Activated naive CD4-positive, alpha-beta T cell treated with anti-CD3 and anti-CD28 coated beads, Interleukin-2, amount 50 U/mL, for 24 hours (primary cell): ENCODE data around the gene TRIM25.

ENCODE experiments used
- H3K27ac Mint-ChIP-seq: one replicate; pipeline ENCODE4 v1.8.0; 2021; ENCODE audit warnings: mild to moderate bottlenecking, mixed read lengths
- H3K27me3 Mint-ChIP-seq: one replicate; pipeline ENCODE4 v1.8.0; 2021; ENCODE audit warnings: mixed read lengths
- H3K36me3 Mint-ChIP-seq: one replicate; pipeline ENCODE4 v1.8.0; 2021; ENCODE audit warnings: mixed read lengths
- H3K4me1 Mint-ChIP-seq: one replicate; pipeline ENCODE4 v1.8.0; 2021; ENCODE audit warnings: mixed read lengths
- H3K4me3 Mint-ChIP-seq: one replicate; pipeline ENCODE4 v1.8.0; 2021; ENCODE audit warnings: mild to moderate bottlenecking, mixed read lengths
- H3K9me3 Mint-ChIP-seq: one replicate; pipeline ENCODE4 v1.8.0; 2021; ENCODE audit warnings: mixed read lengths

TRIM25 gene

DNA sequence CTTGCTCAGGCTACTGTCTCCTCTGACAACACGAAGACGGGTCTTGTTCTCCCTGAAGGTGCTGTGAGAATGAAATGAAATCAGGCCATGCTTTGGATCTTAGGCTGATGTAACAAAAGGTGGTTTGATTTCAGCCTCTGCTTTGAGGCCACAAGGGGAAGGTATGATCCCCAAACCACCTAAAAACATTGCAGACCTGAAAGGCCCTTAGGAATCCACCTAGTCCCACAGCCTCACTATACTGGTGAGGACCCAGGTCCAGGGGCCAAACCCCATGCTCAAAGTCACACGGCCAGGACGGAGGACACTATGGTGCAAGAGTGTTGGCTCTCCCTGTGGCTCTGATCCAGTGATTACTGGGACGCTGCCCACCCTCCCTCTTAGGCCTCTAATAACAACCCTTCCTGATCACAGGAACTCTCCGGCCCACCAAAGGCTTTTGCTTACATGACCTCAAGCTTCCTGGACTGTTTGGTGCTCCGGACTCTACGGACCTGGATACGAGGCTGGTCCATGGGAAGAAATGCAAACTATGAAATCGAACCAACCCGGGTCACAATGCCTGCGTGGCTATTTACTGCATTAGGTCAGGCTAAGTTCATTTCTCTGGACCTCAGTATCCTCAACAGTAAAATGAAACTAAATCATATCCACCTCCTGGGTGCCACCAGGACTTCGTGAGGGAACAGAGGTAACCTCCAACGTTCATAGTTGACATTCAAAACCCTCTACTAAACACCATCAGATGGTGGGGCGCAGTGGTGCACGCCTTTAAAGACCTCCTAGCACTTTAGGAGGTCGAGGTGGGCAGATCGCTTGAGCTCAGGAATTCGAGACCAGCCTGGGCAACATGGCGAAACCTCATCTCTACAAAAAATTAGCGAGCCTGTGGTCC is 1.5 kb downstream of the TRIM25 start:
- H3K27me3 Mint-ChIP-seq = no peaks in the 10 kb centered on the region
- H3K27ac Mint-ChIP-seq = peak overlapping the region; percentile 86
- no peaks in the 10 kb centered on the region for H3K9me3 Mint-ChIP-seq
- H3K4me3 Mint-ChIP-seq = peak overlapping the region; percentile 94
- H3K36me3 Mint-ChIP-seq = peaks cover 15% of the 10 kb centered on the region
- H3K4me1 Mint-ChIP-seq = peaks cover 73% of the 10 kb centered on the region

DNA sequence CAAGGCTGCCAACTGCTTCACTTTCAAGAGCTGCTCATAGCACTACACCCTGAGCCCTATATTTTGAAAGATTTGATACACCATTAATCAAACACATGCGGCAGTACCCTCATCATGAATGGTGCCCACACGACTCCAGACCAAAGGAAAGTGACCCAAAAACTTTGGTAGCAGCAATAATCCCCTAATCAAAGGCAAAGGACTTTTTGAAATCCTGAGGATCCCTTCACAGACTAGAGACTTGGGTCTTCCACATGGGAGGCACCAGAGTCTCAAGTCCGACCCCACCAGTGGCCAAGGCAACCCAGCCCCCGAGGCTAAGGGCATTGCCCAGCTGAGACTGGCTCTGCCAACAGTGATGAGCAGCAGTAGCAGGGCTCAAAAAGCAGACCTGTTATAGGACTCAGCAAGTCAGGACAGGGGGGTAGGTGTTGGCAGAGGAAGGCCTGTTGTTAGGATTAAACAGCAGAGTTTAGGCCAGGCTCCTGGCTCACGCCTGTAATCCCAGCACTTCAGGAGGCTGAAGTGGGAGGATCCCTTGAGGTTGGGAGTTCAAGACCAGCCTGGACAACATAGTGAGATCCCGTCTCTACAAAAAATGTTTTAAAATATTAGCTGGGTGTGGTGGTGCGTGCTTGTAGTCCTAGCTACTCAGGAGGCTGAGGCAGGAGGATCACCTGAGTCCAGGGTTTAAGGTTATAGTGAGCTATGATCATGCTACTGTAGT is 3.2 kb downstream of the TRIM25 start:
- H3K9me3 Mint-ChIP-seq = no peaks in the 10 kb centered on the region
- H3K27ac Mint-ChIP-seq = peak overlapping the region; percentile 59
- peaks cover 24% of the 10 kb centered on the region for H3K36me3 Mint-ChIP-seq

DNA sequence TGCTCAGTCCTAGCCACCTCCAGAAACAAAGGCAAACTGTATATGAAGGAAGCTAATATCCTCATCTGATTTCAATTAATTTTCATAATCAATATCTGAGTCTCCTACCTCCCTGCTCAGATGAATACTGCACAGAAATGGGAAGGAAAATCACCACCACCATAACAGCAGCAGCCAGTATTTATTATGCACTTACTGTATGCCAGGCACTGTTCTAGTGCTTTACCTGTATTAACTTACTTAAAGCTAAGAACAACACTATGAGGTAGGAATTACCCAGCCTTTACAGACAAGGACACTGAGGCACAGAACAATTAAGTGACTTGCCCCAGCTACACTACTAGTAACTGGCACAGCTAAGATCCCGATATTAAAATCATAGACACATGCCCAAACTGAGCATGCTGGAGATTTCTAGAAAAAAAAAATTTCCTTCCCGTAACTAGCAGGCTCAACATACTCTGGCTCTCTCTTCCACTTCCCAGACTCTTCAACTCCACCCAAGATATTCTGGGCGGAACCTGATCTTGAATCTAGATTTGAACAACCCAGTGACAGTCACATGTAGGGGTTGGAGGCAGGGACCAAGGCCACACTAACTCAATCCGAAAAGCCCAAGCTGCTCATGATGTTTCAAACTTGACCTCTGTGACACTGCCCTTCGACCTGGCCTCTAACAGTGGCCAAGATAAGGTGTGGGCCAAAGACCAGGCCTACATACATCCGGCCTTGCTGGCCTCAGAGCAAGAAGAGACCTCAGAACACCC is 3.9 kb downstream of the TRIM25 start:
- peak overlapping the region; percentile 1 for H3K27ac Mint-ChIP-seq
- no peaks in the 10 kb centered on the region for H3K27me3 Mint-ChIP-seq
- peaks cover 24% of the 10 kb centered on the region for H3K36me3 Mint-ChIP-seq

More for the DNA sequence above, 3.2 kb downstream of the TRIM25 start:
- Mint-ChIP-seq H3K4me1 (peaks cover 68% of the 10 kb centered on the region), H3K4me3 (peak overlapping the region; percentile 94), H3K27me3 (no peaks in the 10 kb centered on the region)

DNA sequence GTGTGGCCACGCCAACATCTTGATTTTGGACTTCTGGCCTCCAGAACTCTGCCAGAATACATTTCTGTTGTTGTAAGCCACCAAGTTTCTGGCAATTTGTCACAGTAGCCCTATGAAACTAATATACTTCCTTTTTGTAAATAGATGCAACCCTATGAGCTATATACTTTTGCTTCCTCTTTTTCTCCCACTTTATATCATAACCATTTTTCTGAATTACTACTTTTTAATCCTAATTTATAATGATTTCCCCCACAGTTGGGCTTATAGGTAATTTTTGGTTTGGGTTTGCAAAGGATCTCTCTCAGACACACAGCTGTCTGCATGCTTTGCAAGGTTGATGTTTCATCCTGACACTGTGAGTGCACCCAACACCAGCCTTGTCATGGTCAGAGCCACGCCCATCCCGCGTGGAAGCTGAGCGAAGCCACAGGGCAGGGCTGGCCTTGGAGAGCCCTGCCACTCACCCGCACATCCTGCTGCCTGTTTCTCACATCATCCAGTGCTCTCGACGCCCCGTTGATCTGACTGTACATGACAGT is 5.8 kb downstream of the TRIM25 start:
- Mint-ChIP-seq H3K36me3 (peaks cover 30% of the 10 kb centered on the region), H3K27me3 (no peaks in the 10 kb centered on the region), H3K27ac (peak overlapping the region; percentile 69), H3K9me3 (no peaks in the 10 kb centered on the region), H3K4me1 (peaks cover 64% of the 10 kb centered on the region), H3K4me3 (peak overlapping the region; percentile 8)

More for the DNA sequence above, 3.9 kb downstream of the TRIM25 start:
- Mint-ChIP-seq H3K4me3 (peak overlapping the region; percentile 94), H3K9me3 (no peaks in the 10 kb centered on the region), H3K4me1 (peaks cover 62% of the 10 kb centered on the region)

DNA sequence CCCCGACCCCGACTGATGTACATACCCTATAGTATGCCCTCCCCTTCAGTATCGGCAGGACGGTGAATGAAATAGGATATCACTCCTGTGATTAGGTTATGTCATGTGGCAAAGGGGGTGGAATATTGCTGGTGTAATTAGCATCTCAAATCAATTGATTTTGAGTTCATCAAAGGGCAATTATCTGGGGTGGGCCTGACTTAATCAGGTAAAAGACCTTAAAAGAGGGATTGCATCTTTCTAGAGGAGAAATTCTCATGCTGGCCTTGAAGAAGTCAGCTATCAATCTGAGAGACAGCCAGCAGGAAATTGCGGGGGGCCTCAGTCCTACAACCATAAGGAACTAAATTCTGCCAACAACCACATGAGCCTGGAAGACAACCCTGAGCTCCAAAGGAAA is 10.3 kb downstream of the TRIM25 start:
- H3K27me3 Mint-ChIP-seq = no peaks in the 10 kb centered on the region
- no peak overlapping the region for H3K27ac Mint-ChIP-seq
- H3K9me3 Mint-ChIP-seq = no peaks in the 10 kb centered on the region
- peaks cover 33% of the 10 kb centered on the region for H3K36me3 Mint-ChIP-seq
- no peak overlapping the region for H3K4me3 Mint-ChIP-seq
- peaks cover 29% of the 10 kb centered on the region for H3K4me1 Mint-ChIP-seq

DNA sequence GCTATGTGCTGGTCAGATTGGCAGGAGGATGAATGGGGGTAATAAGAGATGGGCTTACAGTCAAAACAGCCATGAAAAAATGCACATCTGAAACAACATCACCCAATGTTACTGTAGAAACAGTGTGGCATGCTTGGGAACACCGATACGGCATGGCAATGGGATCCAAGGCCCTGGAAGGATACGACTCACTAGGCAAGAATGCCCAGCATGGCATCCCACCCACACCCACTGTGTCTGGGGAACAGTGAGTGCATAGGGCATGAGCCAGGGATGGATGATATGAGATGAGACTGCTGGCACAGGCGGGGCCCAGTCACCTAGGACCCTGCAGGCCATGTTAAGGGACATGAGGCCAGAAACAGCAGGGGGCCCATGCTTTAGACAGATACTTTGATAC is 11.5 kb downstream of the TRIM25 start:
- Mint-ChIP-seq H3K4me1 (peaks cover 17% of the 10 kb centered on the region), H3K9me3 (no peaks in the 10 kb centered on the region), H3K36me3 (peaks cover 27% of the 10 kb centered on the region), H3K27ac (no peak overlapping the region), H3K4me3 (no peak overlapping the region), H3K27me3 (no peaks in the 10 kb centered on the region)

DNA sequence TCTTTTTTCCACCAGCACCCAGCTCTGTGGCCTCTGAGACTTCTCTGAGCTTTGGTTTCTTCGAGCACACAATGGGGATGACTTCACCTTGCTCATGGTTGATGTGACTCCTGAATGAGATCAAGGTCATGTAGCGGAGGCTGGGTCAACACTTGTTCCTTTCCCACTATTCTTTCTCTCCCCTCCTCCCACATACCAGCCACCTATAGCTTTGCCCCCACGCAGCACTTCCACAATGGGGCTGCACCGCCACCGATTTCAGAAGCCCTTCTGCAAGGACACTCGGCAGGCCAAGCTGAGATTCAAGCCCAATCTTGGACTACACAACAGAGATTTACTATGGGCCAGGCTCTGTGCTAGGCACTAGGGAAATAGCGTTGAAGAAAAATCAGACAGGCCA is 14.4 kb downstream of the TRIM25 start:
- H3K4me1 Mint-ChIP-seq = peaks cover 5% of the 10 kb centered on the region
- no peak overlapping the region for H3K27ac Mint-ChIP-seq
- H3K9me3 Mint-ChIP-seq = no peaks in the 10 kb centered on the region
- peaks cover 22% of the 10 kb centered on the region for H3K36me3 Mint-ChIP-seq
- H3K4me3 Mint-ChIP-seq = no peak overlapping the region
- H3K27me3 Mint-ChIP-seq = no peaks in the 10 kb centered on the region

DNA sequence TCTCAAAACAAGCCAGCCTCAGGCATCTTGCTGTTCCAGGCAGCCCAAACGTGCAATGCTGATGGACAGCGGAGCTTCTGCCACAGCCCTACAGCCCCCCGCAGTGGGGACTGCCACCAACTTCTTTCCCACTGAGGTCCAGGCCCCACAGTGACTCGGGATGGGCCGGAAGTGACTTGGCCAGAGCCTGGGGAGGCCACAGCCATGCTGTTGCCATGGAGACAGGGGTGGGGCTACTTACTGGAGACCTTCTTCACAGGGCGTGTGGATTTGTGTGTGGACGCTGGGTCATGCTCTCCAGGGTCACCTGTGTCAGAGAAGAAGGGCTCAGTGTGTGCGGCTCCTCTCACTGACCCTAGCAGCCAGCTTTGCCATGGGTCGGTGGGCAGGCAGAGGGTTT is 15.0 kb downstream of the TRIM25 start:
- H3K9me3 Mint-ChIP-seq = no peaks in the 10 kb centered on the region
- H3K36me3 Mint-ChIP-seq = peaks cover 19% of the 10 kb centered on the region
- H3K4me3 Mint-ChIP-seq = no peak overlapping the region
- H3K27ac Mint-ChIP-seq = no peak overlapping the region
- no peaks in the 10 kb centered on the region for H3K27me3 Mint-ChIP-seq
- no peaks in the 10 kb centered on the region for H3K4me1 Mint-ChIP-seq

DNA sequence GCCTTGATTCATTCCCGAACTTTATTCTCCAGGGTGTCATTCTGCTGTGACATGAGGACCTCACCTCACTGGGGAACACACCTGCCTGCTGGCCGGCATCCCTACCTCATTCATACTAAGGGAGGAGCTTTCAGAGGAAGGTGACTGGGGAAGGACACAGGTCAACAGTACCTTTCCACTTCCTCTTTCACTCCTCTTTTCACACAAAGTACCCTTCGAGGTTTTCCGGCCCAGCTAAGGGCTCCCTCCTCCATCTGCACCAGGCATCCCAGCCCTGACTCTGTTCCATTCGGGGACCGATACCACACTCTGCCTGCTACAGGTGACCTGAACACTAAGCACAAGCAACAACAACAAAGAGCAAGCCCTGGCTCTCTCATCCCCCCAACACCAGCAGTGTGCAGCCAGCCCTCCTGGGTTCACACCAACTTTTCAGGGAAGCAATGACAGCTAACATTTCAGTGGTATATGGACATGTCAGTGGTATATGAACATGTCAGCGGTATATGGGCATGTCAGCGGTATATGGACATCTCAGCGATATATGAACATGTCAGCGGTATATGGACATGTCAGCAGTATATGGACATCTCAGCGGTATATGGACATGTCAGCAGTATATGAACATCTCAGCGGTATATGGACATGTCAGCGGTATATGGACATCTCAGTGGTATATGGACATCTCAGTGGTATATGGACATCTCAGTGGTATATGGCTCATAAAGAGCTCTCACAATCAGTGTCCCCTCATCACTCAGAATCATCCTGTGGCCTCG is 16.0 kb downstream of the TRIM25 start:
- H3K27me3 Mint-ChIP-seq = no peaks in the 10 kb centered on the region
- no peaks in the 10 kb centered on the region for H3K9me3 Mint-ChIP-seq
- H3K36me3 Mint-ChIP-seq = peaks cover 24% of the 10 kb centered on the region
- H3K4me1 Mint-ChIP-seq = no peaks in the 10 kb centered on the region
- no peak overlapping the region for H3K4me3 Mint-ChIP-seq
- peak overlapping the region; percentile 52 for H3K27ac Mint-ChIP-seq

DNA sequence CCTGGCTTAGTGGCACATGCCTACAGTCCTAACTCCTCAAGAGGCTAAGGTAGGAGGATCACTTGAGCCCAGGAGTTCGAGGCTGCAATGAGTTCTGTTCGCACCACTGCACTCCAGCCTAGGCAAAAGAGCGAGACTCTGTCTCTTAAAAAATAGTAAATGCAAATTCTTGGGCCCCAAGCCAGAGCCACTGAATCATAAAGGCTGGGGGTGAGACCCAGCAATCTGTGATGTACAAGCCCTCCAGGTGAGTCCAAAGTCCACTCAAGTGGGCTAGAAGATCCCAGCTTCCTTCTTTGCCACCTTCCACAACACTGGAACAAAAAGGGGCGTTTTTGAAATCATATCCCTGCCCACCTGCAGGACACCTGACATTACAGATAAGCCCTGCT is 16.9 kb downstream of the TRIM25 start:
- no peaks in the 10 kb centered on the region for H3K27me3 Mint-ChIP-seq
- peaks cover 32% of the 10 kb centered on the region for H3K36me3 Mint-ChIP-seq
- H3K4me3 Mint-ChIP-seq = no peak overlapping the region
- no peaks in the 10 kb centered on the region for H3K9me3 Mint-ChIP-seq
- H3K27ac Mint-ChIP-seq = no peak overlapping the region
- no peaks in the 10 kb centered on the region for H3K4me1 Mint-ChIP-seq

DNA sequence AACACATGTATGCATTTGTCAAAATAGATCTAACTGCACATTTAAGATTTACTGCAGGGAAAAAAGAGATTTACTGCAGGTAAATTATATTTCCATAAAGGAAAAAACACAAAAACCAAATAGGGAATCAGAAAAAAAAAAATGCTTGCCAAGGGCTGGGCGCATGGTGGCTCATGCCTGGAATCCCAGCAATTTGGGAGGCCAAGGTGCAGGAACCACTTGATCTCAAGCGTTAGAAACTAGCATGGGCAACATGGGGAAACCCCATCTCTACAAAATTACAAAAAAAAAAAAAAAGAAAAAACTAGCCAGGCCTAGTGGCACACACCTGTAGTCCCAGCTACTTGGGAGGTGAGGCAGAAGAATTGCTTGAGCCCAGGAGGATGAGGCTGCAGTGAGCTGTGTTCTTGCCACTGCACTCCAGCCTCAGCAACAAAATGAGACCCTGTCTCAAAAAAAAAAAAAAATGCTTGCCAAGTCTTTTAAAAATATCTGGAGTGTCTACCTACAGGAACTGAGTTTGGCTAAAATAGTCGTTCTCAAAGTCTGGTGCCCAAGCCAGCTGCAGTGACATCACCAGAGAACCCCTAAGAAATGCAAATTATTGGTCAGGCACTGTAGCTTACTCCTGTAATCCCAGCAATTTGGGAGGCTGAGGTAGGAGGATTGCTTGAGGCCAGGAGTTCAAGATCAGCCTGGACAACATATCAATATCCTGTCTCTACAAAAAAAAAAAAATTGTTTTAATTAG is 17.5 kb downstream of the TRIM25 start:
- Mint-ChIP-seq H3K36me3 (peaks cover 32% of the 10 kb centered on the region), H3K9me3 (no peaks in the 10 kb centered on the region), H3K27ac (no peak overlapping the region), H3K27me3 (no peaks in the 10 kb centered on the region), H3K4me3 (no peak overlapping the region), H3K4me1 (no peaks in the 10 kb centered on the region)

DNA sequence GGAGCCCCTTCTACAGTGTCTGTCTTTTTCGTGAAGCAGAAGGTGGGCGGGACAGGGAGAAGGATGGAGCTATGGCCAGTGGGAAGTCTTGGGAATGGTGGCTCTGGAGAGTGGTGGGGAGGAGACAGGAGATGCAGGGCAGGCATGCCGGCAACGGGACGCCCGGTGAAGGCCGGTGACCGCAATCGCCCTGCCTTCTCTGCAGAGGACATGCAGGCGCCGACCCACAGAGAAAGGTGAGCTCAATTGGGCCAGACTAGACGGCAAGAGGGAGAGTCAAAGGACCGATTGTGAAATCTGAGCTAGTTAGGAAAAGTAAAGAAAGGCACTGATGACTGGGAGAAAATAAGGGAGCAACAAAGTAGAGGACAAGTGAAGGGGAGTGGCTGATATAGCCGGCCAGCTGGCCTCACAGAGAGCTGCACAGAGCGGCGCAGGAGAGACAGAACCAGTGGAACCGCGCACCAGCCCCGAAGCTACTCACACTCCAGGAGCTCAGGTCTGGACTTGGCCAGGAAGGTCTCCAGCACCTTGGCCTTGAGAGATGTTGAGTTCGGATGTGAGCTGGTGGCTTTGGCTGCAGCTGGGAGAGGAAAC is 18.9 kb downstream of the TRIM25 start:
- Mint-ChIP-seq H3K9me3 (no peaks in the 10 kb centered on the region), H3K4me1 (no peaks in the 10 kb centered on the region), H3K4me3 (no peak overlapping the region), H3K36me3 (peaks cover 35% of the 10 kb centered on the region), H3K27me3 (no peaks in the 10 kb centered on the region), H3K27ac (no peak overlapping the region)

DNA sequence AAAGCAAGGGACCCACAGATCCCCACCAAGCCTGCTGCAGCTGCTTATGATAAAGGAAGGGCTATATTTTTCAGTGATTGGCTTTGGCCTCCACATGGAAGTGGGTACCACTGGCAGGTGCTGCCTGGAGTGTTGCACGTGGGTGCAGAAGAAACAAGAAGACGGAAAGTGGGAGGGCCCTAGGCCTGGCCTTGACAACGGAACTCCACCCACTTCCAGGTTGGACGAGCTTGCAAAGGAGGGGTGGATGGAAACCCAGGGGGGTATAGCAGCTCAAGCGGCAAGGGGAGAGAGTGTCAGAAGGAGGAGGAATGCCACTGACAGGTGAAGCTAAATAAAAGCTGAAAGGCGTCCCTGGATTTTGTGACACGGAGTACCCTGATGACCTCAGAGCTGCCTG is 20.3 kb downstream of the TRIM25 start:
- Mint-ChIP-seq H3K9me3 (no peaks in the 10 kb centered on the region), H3K4me1 (no peaks in the 10 kb centered on the region), H3K36me3 (peaks cover 39% of the 10 kb centered on the region), H3K4me3 (no peak overlapping the region), H3K27me3 (no peaks in the 10 kb centered on the region), H3K27ac (no peak overlapping the region)

DNA sequence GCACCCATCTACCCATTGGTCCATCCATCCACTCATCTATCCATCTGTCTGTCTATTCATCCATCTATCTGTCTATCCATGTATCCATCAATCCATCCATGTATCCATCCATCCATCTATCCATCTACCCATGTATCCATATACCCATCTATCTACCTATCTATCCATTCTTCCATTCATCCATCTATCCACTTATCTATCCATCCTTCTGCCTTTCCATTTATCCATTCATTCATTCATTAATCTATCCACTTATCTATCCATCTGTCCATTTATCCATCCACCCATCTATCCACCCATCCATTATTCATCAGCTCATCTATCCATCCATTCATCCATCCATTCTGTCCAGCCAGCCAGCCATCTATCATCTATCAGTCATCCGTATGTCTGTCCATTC is 21.5 kb downstream of the TRIM25 start:
- no peak overlapping the region for H3K27ac Mint-ChIP-seq
- H3K4me3 Mint-ChIP-seq = no peak overlapping the region
- no peaks in the 10 kb centered on the region for H3K9me3 Mint-ChIP-seq
- H3K4me1 Mint-ChIP-seq = no peaks in the 10 kb centered on the region
- H3K36me3 Mint-ChIP-seq = peaks cover 45% of the 10 kb centered on the region
- no peaks in the 10 kb centered on the region for H3K27me3 Mint-ChIP-seq
